NCI-H1092 treated with DMSO at 0.1 percent for 48 hours (cell line): Measurements from ENCODE around the gene SOHLH2.

Experiments
- DNase-seq: peaks from one replicate; lab custom pipeline; 2025; lab: John Stamatoyannopoulos, UW

The SOHLH2 gene, protein sequence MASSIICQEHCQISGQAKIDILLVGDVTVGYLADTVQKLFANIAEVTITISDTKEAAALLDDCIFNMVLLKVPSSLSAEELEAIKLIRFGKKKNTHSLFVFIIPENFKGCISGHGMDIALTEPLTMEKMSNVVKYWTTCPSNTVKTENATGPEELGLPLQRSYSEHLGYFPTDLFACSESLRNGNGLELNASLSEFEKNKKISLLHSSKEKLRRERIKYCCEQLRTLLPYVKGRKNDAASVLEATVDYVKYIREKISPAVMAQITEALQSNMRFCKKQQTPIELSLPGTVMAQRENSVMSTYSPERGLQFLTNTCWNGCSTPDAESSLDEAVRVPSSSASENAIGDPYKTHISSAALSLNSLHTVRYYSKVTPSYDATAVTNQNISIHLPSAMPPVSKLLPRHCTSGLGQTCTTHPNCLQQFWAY

DNA sequence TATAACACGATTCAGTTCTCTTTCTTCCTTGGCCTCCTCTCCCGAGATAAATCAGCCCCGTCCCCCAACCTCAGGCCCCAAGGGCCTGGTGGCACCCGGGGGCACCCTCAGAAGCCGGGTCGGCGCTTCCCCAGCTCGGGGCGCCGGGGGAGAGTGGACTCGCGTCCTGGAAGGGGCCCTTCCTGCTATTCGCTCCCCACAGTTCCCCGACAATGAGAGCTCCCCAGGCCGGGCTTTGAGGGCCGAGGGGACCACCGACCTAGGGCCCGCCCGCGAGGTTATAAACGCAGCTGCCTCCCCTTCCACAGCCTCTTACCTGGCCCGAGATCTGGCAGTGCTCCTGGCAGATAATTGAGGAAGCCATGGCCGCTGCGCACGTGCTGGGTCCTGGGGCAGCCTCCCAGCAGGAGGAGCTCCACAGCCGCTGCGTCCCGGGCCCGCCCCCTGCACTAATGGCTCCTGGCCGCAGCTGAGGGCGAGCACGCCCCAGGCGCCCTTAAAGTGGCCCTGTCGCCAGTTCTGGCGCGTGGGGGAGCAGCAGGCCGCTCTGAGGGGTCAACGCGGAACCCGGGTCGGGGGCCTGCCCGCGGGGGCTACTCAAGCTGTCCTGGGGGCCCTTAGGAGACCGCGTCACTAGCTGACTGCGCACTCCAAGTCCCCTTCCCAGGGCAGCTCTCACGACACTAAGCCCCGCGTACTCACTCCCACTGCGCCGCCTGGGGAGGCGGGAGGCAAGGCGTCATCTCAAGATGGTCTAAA lies at the start of gene SOHLH2:
TSS of gene SOHLH2 (minus strand) at position 394 of the 759 bp plus-strand sequence. CDS start at position 364, 30 bp downstream.
- no peak for DNase-seq

DNA sequence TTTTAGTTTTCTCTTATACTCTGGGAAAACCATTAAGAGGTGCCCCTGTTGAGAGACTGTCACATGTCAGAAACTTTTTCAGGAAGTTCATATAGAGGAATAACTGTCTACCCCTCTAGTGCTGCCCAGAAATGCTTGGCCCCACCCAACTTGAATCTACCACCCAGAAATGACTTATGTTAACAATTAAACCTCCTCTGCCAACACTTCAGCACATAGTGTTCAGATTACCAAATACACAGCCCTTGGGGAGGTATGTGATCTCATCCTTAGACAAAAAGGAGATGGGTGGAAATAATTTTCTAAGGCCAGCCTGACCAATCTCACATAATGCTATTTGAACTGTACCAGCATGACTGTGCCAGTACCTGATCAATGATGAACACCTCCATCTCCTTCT lies 47.6 kb upstream of the SOHLH2 start:
- no peak for DNase-seq

DNA sequence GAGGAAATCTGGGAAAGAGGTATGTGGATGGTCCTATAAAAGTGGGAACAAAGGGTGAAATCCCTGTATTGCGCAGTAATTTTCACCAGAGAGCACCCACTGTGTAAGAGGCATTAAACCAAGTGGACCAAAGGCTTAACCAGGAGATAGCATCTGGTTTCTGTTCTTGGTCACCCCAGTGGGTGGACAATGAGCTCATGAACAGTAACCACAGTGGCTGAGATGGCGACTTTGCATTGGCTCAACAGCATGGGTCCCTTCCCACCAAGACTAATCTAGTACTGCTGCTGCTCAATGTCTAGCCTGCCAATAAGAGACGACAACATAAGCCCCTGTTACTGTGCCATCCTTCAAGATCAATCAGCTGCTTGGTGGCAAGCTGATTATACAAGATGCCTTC lies 46.7 kb upstream of the SOHLH2 start:
- no peak for DNase-seq

DNA sequence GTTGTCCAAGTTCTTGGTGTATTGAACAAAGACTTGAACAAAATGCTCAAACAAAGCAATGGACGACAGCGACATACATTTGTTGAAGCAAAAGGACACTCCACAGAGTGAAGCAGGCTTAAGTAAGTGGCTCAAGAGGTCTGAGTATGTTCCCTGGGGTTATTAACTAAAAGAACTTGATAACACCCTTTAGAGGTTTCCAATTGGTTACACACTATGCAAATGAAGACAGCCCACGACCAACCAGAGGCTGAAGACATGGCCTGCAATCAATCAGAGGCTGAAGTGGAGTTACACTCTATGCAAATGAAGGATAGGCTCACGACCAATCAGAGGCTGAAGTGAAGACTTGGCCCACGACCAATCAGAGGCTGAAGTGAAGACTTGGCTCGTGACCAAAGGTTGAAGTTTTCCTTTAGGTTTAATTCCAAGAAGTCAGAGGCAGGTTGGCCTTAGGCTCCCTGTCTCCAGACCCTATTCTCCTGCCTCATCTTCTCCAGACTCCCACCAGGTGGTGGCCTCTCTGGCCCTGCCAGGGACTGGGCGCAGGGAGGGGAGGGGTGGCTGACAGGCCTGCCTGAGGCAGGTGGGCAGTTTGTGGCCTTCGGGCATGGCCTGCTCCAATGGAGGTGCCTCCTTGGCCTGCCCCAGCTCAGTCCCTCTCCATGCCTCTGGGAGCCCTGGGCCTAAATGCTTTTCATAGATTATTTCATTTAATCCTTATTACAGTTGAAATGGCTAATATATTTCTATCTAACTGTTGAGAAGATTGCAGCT lies 45.2 kb upstream of the SOHLH2 start:
- no peak for DNase-seq

DNA sequence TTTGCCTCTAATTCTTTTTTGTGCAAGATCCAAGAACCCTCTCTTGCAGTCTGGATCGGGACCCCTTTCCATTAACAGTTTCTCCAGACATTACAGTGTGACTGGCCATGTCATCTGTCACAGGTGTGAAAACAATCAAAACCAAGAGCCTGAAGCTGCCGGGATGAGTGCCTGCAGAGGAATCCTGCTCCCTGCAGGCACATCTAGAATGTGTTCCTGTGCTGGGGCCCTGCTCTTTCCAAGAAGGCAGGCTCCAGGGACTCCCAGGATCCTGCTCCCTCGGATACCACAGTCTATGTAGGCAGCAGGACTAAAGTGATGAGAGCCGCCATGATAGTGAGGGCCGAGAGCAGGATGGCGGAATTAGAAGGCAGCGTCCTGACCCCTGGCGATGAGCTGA lies 44.5 kb upstream of the SOHLH2 start:
- no peak for DNase-seq

DNA sequence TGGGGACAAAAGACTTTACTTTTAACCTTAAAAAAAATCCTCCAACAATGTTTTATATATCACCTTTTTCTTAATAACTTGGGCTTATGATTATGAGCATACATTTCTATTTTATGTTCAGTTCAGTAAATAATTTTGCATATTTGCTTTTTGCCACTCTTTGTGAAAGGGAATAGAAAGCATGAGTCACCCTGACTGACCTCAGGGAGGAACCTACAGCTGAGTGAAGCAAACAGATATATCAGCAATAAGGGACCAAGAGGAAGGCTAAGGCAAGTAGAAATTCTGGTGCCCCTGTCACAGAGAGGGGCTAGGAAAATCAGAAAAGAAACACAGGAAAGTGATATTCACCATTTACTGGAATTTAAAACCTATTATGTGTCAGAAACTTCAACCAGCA lies 37.2 kb upstream of the SOHLH2 start:
- DNase-seq = no peak

DNA sequence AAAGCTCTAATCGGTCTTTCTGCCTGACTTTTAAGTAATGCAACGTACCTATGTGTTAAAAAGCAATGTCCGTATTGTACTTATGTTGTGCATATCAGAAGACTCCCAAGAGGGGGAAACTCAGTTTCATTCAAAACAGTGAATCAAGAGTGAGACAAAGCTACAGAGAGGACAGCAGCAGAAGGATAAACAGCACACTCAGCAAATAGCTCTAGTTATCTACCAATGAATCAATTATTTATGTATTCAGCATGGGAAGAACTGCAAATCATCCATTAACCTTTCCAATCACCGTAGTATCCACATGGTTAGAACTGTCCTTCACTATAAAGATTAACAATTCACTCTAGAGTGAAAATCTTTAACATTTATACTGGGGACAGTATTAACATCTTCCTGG lies 36.7 kb upstream of the SOHLH2 start:
- no peak for DNase-seq

DNA sequence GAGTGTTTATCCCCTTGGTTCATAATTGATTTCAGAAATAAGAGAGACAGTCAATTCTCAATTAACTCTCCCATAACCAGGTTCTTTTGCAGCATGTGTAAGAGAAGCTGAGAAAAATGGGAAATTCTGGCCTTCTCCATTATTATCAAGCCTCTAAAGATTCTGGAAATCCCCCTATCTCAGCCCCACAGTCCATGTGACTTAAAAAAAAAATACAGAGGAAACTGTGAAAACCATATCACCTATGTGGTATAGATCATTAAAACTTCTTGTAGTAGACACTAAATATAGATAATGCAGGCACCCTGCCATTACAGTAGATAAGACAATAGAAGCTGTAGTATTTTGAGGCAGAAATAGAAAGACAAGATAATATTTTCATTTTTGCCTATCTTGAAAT lies 34.3 kb upstream of the SOHLH2 start:
- no peak for DNase-seq

DNA sequence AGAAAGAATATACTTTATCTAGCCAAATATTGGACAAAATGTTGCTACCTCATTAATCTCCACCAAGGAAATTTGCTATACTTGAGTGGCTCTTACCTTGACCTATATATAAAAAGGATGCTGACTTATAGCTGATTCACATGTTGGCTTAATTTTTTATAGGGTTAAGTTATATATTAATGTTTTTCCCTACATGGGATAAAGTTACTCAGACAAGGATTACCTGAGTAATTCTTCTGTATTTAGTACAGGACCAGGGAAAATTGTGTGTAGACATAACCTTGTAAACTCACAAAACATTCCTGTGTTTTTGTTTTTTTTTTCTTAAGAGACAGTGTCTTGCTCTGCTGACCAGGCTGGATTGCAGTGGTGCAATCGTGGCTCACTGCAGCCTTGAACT lies 30.6 kb upstream of the SOHLH2 start:
- DNase-seq = no peak

DNA sequence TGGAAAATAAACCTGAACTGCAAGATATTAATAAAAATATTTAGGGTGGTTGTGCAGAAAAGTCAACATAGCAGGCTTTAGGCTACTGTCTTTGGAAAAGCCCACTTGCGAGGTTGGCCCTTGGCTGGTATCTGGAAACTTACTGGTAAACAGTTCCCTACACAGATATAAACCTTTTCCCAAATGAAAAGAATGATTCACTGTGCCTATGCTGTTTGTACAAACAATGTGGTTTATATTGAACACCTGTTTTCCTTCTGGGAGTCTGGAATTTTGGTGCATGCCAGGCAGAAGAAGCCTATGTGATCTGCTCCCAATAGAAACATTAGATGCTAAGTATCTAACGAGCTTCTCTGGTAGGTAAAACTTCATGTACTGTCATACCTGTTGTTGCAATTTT lies 29.7 kb upstream of the SOHLH2 start:
- DNase-seq = no peak

DNA sequence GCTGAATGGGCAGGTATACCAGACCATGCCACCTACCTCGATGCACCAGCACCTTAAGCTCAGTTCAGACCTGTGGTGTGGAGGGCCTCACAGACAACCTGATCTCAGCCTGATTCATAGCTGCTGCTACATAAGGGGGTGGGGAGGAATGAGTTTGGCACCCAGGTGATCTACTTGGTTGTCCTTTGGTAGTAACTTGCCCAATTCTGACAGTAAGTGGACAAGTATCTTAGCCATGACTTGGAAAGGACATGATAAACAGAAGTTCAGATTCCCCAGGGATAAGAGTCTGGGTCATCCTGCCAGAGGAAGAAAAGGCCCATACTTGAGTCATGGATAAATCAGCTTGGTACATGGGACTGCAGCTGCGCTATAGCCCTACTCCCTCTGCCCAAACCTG lies 28.4 kb upstream of the SOHLH2 start:
- DNase-seq = no peak

DNA sequence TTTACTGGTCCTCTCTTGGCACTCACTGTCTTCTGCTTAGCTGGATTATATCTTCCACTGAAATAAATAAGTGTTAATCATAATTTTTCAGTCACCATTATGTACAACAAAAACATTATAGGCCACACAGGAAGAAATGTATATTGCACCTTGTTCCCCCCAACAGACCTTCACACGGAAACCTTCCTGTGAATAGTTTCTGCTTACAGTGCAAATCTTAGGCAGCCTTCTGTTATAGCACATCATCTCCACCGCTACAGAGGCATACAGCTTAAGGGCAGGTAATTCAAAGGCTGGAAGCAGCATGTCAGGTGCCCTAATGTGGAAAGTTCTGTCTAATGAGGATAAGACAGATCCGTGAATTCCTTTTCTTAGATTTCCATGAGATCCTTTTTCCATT lies 16.9 kb upstream of the SOHLH2 start:
- no peak for DNase-seq

DNA sequence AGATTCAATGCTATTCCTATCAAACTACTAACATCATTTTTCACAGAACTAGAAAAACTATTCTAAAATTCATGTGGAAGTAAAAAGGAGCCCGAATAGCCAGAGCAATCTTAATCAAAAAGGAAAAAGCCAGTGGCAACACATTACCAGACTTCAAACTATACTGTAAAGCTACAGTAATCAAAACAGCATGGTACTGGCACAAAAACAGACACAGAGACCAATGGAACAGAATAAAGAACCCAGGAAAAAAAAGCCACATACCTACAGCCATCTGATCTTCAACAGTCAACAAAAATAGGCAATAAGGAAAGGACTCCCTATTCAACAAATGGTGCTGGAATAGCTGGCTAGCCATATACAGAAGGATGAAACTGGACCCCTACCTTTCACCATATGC lies 10.4 kb upstream of the SOHLH2 start:
- DNase-seq = no peak

DNA sequence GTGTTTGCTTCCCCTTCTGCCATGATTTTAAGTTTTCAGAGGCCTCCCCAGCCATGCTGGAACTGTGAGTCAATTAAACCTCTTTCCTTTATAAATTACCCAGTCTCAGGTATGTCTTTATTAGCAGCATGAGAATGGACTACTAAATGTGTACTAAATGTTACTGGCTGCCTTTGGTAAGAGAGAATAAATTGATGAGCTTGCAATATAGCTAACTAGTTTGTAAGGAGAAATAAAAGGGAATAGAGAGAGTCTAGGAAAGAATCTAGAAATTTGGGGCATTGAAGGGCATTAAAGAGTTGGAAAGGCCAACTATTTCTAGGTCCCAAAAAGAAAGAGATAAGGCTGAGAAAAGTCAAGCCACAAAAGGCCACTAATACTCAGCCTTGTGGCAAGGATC lies 5.5 kb upstream of the SOHLH2 start:
- DNase-seq = no peak

DNA sequence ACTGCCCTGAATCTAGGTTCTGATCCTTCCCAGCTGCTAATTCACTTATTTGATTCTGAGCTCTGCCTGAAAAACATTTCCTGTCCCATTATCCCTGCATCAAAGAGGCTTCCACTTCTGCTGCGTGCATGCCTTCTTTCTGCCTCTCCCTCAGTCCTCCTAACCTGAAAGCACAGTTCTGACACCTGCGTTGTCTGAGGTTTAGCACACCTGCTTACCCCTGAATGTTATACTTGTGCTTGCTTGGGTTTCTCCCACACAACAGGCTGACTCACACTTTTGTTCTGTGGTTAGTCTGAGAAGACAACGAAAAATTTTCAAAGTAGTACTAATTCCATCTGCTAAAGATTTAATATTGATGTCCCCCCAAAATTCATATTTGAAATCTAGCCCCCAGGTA lies 3.1 kb upstream of the SOHLH2 start:
- DNase-seq = no peak

DNA sequence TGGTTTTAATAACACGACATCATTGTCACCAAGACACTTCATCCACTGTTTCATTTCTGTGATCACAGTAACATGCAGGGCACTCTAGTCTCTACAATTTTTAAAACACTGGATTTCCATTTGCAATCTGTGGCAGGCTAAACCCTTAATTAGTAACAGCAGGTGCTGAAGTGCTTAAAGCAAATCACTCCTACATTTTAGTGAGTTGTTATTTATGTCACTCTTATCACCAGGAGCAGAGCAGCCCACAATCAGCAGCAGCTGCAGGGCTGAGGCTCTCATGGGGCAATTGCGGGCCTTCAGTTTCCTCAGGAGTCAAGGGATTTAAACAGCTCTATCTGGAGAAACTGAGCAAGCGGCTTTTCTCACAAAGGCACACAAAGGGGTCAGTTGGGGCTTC lies 1.6 kb downstream of the SOHLH2 start:
- DNase-seq = no peak

DNA sequence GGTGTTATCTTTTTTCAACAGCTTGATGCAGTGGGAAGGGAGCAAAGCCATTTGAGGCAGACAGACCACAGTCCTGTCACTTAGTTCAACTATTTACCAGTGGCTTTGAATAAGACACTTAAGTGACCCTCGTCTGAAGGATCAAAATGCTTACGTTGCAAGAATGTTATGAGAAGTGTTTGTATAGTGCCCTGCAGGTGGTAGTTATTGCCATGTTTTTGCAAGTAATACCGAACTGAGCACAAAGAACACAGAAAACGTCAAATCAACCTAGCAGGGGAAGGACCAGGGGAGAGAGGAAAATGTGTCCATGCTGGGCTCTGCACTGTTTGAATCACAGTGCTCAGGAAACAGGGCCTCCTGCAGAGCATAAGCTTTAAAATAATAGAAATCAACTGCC lies 2.8 kb downstream of the SOHLH2 start:
- DNase-seq = no peak

DNA sequence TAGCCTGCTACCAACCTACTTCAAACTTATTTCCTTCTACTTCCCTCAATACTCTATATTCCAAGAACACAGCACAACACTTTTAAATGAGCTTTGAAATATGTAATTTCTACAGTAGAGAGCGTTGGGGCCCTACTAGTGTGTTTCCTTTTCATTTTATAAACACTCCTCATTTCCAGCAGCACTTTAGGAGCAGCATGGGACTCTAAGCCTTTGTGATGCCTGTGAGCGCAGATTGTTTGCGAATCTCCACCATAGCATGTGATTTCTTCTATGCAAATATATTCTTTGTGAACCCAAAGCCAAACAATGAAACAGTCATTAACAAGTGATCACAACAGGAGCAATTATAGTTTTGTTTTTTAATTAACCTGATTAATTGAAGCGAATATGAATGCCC lies 3.6 kb downstream of the SOHLH2 start:
- no peak for DNase-seq

DNA sequence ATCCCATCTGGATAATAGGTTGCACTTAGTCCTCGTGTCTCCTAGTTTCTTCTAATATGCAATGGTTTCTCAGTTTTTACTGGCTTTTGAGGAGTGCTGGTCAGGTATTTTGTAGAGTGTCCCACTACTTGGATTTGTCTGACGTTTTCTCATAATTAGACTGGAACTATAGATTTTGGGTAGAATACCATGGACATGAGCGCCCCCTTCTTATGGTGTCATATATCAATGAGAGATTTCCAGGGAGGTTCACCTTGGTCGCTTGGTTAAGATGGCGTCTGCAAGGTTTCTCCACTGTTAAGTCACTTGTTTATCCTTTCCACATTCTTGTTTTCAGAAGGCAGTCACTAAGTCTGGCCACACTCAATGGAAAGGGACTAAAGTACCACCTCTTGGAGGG lies 6.7 kb downstream of the SOHLH2 start:
- no peak for DNase-seq

DNA sequence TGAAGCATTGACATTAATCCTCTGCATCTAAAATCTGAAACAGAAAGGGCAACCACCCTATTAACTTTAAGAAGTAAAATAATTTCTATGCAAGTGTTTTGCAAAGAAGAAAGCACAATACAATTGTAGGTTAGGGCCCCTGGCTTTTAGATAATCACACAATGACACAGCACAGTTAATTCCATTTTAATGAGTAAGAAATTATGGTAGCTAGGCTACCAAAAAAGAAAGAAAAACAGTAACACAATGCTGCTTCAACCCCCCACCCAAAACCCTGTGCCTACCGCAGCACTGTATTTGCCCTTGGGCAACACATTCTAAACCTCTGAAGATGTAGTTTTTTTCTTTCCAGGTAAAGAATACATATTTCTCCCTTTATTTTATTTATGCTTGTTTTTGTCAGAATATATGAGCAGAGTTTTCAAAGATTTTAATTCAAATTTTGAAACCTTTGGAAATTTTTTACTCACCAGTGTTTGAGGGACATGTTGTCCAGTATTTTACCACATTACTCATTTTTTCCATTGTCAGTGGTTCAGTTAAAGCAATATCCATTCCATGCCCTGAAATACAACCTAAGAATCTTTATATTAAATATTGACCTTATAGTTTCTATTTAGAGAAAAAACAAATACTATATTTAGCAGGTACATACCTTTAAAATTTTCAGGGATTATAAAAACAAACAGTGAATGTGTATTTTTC lies 21.1 kb downstream of the SOHLH2 start:
- no peak for DNase-seq

DNA sequence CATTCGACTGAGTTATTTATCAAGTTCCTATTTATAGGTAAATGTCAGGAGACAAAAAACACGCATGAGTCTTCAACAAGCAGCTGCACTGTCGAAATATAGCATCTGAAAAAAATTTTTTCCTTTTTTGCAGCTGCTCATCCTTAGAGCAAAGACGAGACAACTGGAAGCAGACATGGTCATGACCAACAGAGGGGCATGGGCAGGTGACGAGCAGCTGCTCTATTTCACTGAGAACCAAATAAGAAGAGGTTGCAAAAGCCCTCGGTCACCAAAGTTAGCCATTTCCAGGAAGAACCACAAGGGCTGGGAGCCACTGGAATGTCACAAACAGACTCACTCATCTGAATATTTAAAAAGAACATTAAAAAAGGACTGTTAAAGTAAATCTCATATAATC lies 22.2 kb downstream of the SOHLH2 start:
- no peak for DNase-seq

DNA sequence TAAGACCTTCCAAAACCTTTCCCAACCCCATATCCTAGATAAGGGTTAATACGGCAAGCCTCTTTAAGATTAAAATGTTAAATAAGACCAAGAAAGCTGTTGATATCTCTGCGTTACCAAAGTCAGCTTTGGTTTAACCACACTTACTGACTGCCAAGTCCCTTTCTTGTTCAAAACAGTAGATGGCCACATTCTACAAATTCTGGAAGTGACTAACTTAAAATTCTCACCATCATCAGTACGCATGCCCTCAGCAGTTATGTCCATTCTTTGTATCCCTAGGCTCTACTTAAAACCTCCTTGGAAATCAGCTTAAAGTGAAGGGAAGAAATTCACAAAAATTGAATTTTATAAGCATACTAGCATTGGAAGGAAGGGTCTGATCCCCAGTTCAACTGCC lies 23.6 kb downstream of the SOHLH2 start:
- DNase-seq = no peak
